GM12878 (cell line): ENCODE data around the gene LRCH3. TPM values are rescaled to one million over a fixed set of nuclear protein-coding genes. Genes with fewer than 3 reads are reported as not detected.
A peak's percentile ranks its signal among the peaks of the same experiment; 100 is the strongest.
"Not testable (repeated sequence)": the region's sequence is repeated elsewhere in the genome, so short reads cannot be mapped to it uniquely, and the experiment has no call there.

Source experiments
- ATAC-seq: fragments of 200-7000 bp; cut with Tn5 transposase; 3 replicates; pipeline ENCODE4 v1.9.1; 2020; ENCODE audit warnings: mild to moderate bottlenecking, moderate library complexity
- BruUV-seq: library from RNA; stranded (reverse); fragments of 400-500 nt; replicated peaks from 2 replicates; lab custom pipeline; 2021; lab: Mats Ljungman, UMichigan
- CTCF ChIA-PET: fragments of 300-600 bp; sonication (Branson Sonifier 250); formaldehyde crosslinking; extraction: SDS; loops from one replicate; lab custom pipeline; 2021; ENCODE audit warnings: inconsistent platforms; lab: Yijun Ruan, JAX
- POLR2A ChIA-PET: fragments of 350-600 bp; formaldehyde crosslinking; extraction: SDS; loops from one replicate; lab custom pipeline; 2021; ENCODE audit warnings: inconsistent platforms; lab: Charles Lee
- RAD21 ChIA-PET: fragments of 300-600 bp; sonication (Branson Sonifier 250); formaldehyde crosslinking; loops from one replicate; lab custom pipeline; 2023; ENCODE audit warnings: antibody characterized with exemption; ENCODE audit not compliant: unreplicated experiment; lab: Charles Lee
- SMC1A ChIA-PET: fragments of 300-600 bp; sonication (Branson Sonifier 250); formaldehyde crosslinking; loops from one replicate; lab custom pipeline; 2023; ENCODE audit not compliant: unreplicated experiment, uncharacterized antibody; lab: Charles Lee
- DNase-seq: peaks from one replicate; pipeline ENCODE4 v3.0.0-alpha.2; 2011; ENCODE audit warnings: low read depth, low spot score
- FAIRE-seq: peaks from 3 replicates; lab custom pipeline; 2011; peaks lifted over from hg19 to GRCh38; lab: Jason Lieb, UNC
- H2AFZ ChIP-seq: 2 replicates; pipeline ENCODE4 v1.6.0; 2011; ENCODE audit warnings: low read depth, low read length, control low read depth; ENCODE audit not compliant: control insufficient read depth
- H3K27ac ChIP-seq: 2 replicates; pipeline ENCODE4 v1.5.1; 2011; ENCODE audit warnings: control low read depth; ENCODE audit not compliant: control insufficient read depth, insufficient read depth
- H3K27me3 ChIP-seq, 2 experiments: replicated peaks in 1 of 2; 2 replicates each; pipeline versions ENCODE4 v1.6.0 to v1.6.1; 2011; ENCODE audit warnings: low read length in 1 of 2; ENCODE audit not compliant: control insufficient read depth in 2 of 2, insufficient read depth in 2 of 2
- H3K36me3 ChIP-seq, 2 experiments: 2 replicates each; pipeline ENCODE4 v1.5.1; 2011; ENCODE audit warnings: low read length in 1 of 2; ENCODE audit not compliant: control insufficient read depth in 2 of 2, insufficient read depth in 2 of 2
- H3K4me1 ChIP-seq: 2 replicates; pipeline ENCODE4 v1.6.1; 2011; ENCODE audit warnings: mild to moderate bottlenecking, low read length, moderate library complexity, mixed read lengths; ENCODE audit not compliant: control insufficient read depth, insufficient read depth
- H3K4me2 ChIP-seq: 2 replicates; pipeline ENCODE4 v1.6.0; 2011; ENCODE audit warnings: control low read depth; ENCODE audit not compliant: control insufficient read depth, insufficient read depth
- H3K4me3 ChIP-seq: fragments of 200-600 bp; sonication (generic); 2 replicates; pipeline ENCODE4 v1.5.1; 2016
- H3K79me2 ChIP-seq: 2 replicates; pipeline ENCODE4 v1.6.0; 2011; ENCODE audit warnings: low read length; ENCODE audit not compliant: control insufficient read depth, insufficient read depth
- H3K9ac ChIP-seq: 2 replicates; pipeline ENCODE4 v1.8.0; 2011; ENCODE audit warnings: low read length, control low read depth, mixed read lengths; ENCODE audit not compliant: control insufficient read depth, insufficient read depth
- H3K9me3 ChIP-seq: replicated peaks from 3 replicates; pipeline ENCODE4 v1.5.1; 2011; ENCODE audit warnings: mild to moderate bottlenecking, low read length; ENCODE audit not compliant: control insufficient read depth, insufficient read depth
- H4K20me1 ChIP-seq: 2 replicates; pipeline ENCODE4 v1.6.0; 2011; ENCODE audit not compliant: control insufficient read depth, insufficient read depth
- RUNX3 ChIP-seq: IDR thresholded peaks from 2 replicates; pipeline ENCODE4 v1.6.1; 2012; ENCODE audit warnings: low read length, inconsistent platforms
- TBL1XR1 ChIP-seq: IDR thresholded peaks from 2 replicates; pipeline ENCODE4 v1.6.1; 2012; ENCODE audit warnings: low read depth, low read length, improper control_type of control experiment
- WGBS: methylation state at CpG from one replicate; pipeline ENCODE4 v1.1.6; 2016; ENCODE audit warnings: low lambda C conversion rate; ENCODE audit not compliant: insufficient replicate concordance, insufficient coverage; ENCODE audit errors: missing lambda C conversion rate; 5-methylcytosine and 5-hydroxymethylcytosine counted together
- in situ Hi-C: fragments of 300-500 bp; cut with MboI; formaldehyde crosslinking; loops from 9 replicates; pipeline ENCODE4 v1.14.3; 2018; ENCODE audit warnings: mixed read lengths
- intact Hi-C: fragments of 100-400 bp; cut with micrococcal nuclease; formaldehyde crosslinking; loops from one replicate; pipeline ENCODE4 v1.14.2; 2022; ENCODE audit not compliant: unreplicated experiment
- polyA plus RNA-seq, 11 experiments: library from polyadenylated mRNA; depleted of rRNA in 4 of 11; unstranded in 6 of 11; stranded (reverse) in 5 of 11; fragments of >200 nt; fragmentation: Nextera tagmentation in 4 of 11; fragmentation: Illumina TruSeq in 1 of 11; extraction: Ambion mirVana in 4 of 11; extraction: Trizol in 1 of 11; gene quantifications; 1 replicate in 1 of 11; 2 replicates in 10 of 11; pipeline versions ENCODE4 v1.2.1 to v1.2.3, GENCODE V29; 2011 to 2016; ENCODE audit warnings: inconsistent platforms in 2 of 11, missing spikeins in 2 of 11, low read depth in 1 of 11
- total RNA-seq, 4 experiments: library from RNA; depleted of rRNA in 3 of 4; stranded (reverse); fragments of >200 nt in 3 of 4; fragmentation: Illumina TruSeq in 1 of 4; extraction: Trizol in 1 of 4; gene quantifications; 2 replicates each; pipeline versions ENCODE4 v1.2.1 to v1.2.3, GENCODE V29; 2013 to 2021
- TF ChIP-seq, protein P1 (sequence below), 3 experiments: IDR thresholded peaks in 2 of 3; conservative IDR thresholded peaks in 1 of 3; 2 replicates each; pipeline ENCODE4 v1.5.1; 2011; ENCODE audit warnings: low read depth in 3 of 3, low read length in 3 of 3, mild to moderate bottlenecking in 3 of 3, control low read depth in 2 of 3, moderate library complexity in 2 of 3, inconsistent platforms in 1 of 3, mixed read lengths in 1 of 3; ENCODE audit not compliant: control insufficient read depth in 2 of 3, insufficient read depth in 1 of 3; ENCODE audit errors: extremely low read depth in 1 of 3

Gene LRCH3
- total and polyA plus RNA-seq, 10 of the 15 experiments (the other 5 are each of a cell fraction or from before 2014, with no cell fraction given), result 3.9 to 136 (median 40.6) TPM

DNA sequence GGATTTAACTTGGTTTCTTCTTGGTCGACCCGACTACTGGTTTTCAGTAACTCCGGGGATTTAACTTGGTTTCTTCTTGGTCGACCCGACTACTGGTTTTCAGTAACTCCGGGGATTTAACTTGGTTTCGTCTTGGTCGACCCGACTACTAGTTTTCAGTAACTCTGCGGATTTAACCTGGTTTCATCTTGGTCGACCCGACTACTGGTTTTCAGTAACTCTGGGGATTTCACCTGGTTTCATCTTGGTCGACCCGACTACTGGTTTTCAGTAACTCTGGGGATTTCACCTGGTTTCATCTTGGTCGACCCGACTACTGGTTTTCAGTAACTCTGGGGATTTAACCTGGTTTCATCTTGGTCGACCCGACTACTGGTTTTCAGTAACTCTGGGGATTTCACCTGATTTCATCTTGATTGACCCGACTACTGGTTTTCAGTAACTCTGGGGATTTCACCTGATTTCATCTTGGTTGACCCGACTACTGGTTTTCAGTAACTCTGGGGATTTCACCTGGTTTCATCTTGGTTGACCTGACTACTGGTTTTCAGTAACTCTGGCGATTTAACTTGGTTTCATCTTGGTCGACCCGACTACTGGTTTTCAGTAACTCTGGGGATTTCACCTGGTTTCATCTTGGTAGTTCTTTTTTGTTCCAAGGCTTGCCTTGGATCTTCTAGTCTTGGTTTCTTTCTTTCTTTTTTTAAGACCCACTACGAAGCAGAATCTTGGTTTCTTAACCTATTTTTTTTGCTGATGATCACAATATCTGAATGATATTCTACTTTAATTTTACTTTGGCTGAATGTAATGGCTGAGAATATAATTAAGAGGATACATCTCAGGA is 130.6 kb downstream of the LRCH3 start:
- POLR2A ChIA-PET, SMC1A ChIA-PET, BruUV-seq, H3K79me2 ChIP-seq, RAD21 ChIA-PET, H3K4me3 ChIP-seq, in situ Hi-C loops, intact Hi-C loops, H3K9me3 ChIP-seq, H3K27ac ChIP-seq, H3K36me3 ChIP-seq, ATAC-seq, H4K20me1 ChIP-seq, CTCF ChIA-PET, FAIRE-seq, H3K4me2 ChIP-seq, H2AFZ ChIP-seq, H3K9ac ChIP-seq, H3K4me1 ChIP-seq, H3K27me3 ChIP-seq: not testable (repeated sequence)
- TF ChIP-seq RUNX3, result peak; percentile 22; the same call in 1 of the 2 replicates
- DNase-seq, result peak; percentile 5
- 5% methylated on average over 22 of the region's 24 CpGs for WGBS

DNA sequence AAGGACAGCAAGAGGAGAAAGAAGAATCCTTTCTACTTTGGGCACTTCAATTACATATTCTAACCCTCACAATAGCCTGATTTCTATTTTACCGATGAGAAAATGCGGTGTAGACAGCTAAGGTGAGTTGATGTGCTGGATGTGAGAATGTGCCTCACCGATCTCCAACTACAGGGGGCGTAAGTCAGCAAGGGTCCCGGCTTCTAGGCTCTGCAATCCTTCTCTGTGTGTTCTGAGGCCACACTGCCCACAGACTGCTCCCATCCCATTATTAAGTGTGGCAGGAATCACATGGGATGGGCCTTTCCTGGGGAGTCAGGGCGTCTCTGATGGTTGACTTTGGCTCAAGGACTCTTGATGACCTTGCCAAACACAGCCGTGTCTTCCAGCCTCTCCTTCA is 135.4 kb downstream of the LRCH3 start:
- Histone ChIP-seq H3K4me2 (no peak overlapping the region), H3K27me3 (no peaks in the 10 kb centered on the region), H3K4me3 (no peak overlapping the region), H3K4me1 (no peaks in the 10 kb centered on the region), H4K20me1 (no peaks in the 10 kb centered on the region), H3K9me3 (no peaks in the 10 kb centered on the region), H3K79me2 (no peaks in the 10 kb centered on the region), H3K9ac (no peak overlapping the region), H3K27ac (no peak overlapping the region), H2AFZ (no peak overlapping the region), H3K36me3 (no peaks in the 10 kb centered on the region)
- no peak for ATAC-seq
- intact Hi-C loops, result no loop called here
- CTCF ChIA-PET, result interaction anchor here (1.2 kb wide), 1 partner anchor 21 kb away, joined by 6 read pairs; no protein-coding TSS in a partner anchor
- RAD21 ChIA-PET, result no interaction called here
- FAIRE-seq, result no peak
- 58% methylated on average over 7 of the region's 7 CpGs for WGBS
- in situ Hi-C loops, result no loop called here
- TF ChIP-seq, protein P1, sequence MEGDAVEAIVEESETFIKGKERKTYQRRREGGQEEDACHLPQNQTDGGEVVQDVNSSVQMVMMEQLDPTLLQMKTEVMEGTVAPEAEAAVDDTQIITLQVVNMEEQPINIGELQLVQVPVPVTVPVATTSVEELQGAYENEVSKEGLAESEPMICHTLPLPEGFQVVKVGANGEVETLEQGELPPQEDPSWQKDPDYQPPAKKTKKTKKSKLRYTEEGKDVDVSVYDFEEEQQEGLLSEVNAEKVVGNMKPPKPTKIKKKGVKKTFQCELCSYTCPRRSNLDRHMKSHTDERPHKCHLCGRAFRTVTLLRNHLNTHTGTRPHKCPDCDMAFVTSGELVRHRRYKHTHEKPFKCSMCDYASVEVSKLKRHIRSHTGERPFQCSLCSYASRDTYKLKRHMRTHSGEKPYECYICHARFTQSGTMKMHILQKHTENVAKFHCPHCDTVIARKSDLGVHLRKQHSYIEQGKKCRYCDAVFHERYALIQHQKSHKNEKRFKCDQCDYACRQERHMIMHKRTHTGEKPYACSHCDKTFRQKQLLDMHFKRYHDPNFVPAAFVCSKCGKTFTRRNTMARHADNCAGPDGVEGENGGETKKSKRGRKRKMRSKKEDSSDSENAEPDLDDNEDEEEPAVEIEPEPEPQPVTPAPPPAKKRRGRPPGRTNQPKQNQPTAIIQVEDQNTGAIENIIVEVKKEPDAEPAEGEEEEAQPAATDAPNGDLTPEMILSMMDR (IDR thresholded peaks at IDR 0.05 in 2 of 3, conservative IDR thresholded peaks at IDR 0.05 in 1 of 3; ENCODE audit: control insufficient read depth in 2 of 3, extremely low read depth in 1 of 3, insufficient read depth in 1 of 3, low read depth in 3 of 3, low read length in 3 of 3), result peak in 2 of 3 experiments; percentile 11; a peak in 1 of 6 replicates
- no peak for TF ChIP-seq TBL1XR1
- POLR2A ChIA-PET, result no interaction called here
- no TSS peak for BruUV-seq
- SMC1A ChIA-PET, result no interaction called here
- no peak for DNase-seq

- H2AFZ ChIP-seq, H3K79me2 ChIP-seq, DNase-seq, H3K27ac ChIP-seq, POLR2A ChIA-PET, H4K20me1 ChIP-seq, H3K27me3 ChIP-seq, H3K9me3 ChIP-seq, H3K9ac ChIP-seq, in situ Hi-C loops, H3K36me3 ChIP-seq, BruUV-seq, FAIRE-seq, RAD21 ChIA-PET, SMC1A ChIA-PET, H3K4me3 ChIP-seq, H3K4me2 ChIP-seq, H3K4me1 ChIP-seq, ATAC-seq, intact Hi-C loops: not testable (repeated sequence)
- CTCF ChIA-PET, result interaction anchor here (0.6 kb wide), 1 partner anchor 30 kb away, joined by 3 read pairs; no protein-coding TSS in a partner anchor
- WGBS, result 59% methylated on average over 2 of the region's 3 CpGs
These were observed 136.5 kb downstream of the LRCH3 start for GRCh38 chr3:197927578-197927977.
